BLaER1 (cell line): Measurements from ENCODE around the gene NDUFB10.
"Not testable (repeated sequence)": the region's sequence is repeated elsewhere in the genome, so short reads cannot be mapped to it uniquely, and the experiment has no call there.

Experiments used
- H3K27ac ChIP-seq: shearing (Covaris generic); formaldehyde crosslinking; 2 replicates; pipeline ENCODE4 v1.8.1; 2022
- H3K27me3 ChIP-seq: shearing (Covaris generic); formaldehyde crosslinking; 2 replicates; pipeline ENCODE4 v1.8.1; 2022
- H3K36me3 ChIP-seq: shearing (Covaris generic); formaldehyde crosslinking; 2 replicates; pipeline ENCODE4 v1.8.1; 2022
- H3K4me1 ChIP-seq: shearing (Covaris generic); formaldehyde crosslinking; 2 replicates; pipeline ENCODE4 v1.8.1; 2022
- H3K4me2 ChIP-seq: shearing (Covaris generic); formaldehyde crosslinking; 2 replicates; pipeline ENCODE4 v1.8.1; 2022
- H3K4me3 ChIP-seq: shearing (Covaris generic); formaldehyde crosslinking; 2 replicates; pipeline ENCODE4 v1.8.1; 2022
- H3K9ac ChIP-seq: shearing (Covaris generic); formaldehyde crosslinking; 2 replicates; pipeline ENCODE4 v1.8.1; 2022
- H3K9me3 ChIP-seq: shearing (Covaris generic); formaldehyde crosslinking; 2 replicates; pipeline ENCODE4 v1.8.1; 2022
- H4K20me1 ChIP-seq: shearing (Covaris generic); formaldehyde crosslinking; 2 replicates; pipeline ENCODE4 v1.8.1; 2022
- Cebpa-rat ChIP-seq: shearing (Covaris generic); IDR thresholded peaks from 2 replicates; pipeline ENCODE4 v1.8.1; 2022

The NDUFB10 gene

DNA sequence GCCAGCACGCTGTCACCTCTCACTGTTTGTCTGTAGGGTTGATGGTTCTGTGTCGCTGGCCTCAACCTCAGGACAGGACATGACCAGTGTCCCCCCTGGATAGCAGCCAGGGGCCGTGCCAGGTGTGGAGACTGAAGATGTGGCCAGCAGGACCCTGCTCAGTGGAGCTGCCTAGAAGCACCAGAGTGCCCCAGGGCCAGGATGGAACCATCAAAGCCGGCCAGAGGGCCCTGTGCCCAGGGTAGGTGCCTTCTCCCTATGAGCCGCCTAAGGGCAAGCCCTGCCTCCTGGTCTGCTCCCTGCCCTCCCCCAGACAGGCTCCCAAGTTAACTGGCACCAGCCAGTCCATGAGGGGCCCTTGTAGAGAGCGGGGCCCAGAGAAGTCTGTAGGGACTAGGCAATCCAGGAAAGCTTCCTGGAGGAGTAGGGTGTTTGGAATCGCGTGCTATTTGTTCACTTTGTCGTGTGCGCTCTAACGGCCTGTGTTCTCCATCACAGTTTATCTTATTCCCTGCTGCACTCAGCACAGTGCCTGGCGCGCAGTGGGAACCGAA, 546 bp upstream of the NDUFB10 start:
- H3K4me3 ChIP-seq: peak overlapping the region; percentile 95; the same call in 1 of the 2 replicates
- H3K36me3 ChIP-seq: peaks cover 28% of the 10 kb centered on the region
- peaks cover 33% of the 10 kb centered on the region for H3K4me1 ChIP-seq
- no peaks in the 10 kb centered on the region for H3K27me3 ChIP-seq
- peaks cover 37% of the 10 kb centered on the region for H4K20me1 ChIP-seq
- TF ChIP-seq Cebpa-rat: no peak
- no peak overlapping the region for H3K27ac ChIP-seq
- no peaks in the 10 kb centered on the region for H3K9me3 ChIP-seq
- H3K4me2 ChIP-seq: peak overlapping the region; percentile 88
- peak overlapping the region; percentile 93; the same call in 1 of the 2 replicates for H3K9ac ChIP-seq

DNA sequence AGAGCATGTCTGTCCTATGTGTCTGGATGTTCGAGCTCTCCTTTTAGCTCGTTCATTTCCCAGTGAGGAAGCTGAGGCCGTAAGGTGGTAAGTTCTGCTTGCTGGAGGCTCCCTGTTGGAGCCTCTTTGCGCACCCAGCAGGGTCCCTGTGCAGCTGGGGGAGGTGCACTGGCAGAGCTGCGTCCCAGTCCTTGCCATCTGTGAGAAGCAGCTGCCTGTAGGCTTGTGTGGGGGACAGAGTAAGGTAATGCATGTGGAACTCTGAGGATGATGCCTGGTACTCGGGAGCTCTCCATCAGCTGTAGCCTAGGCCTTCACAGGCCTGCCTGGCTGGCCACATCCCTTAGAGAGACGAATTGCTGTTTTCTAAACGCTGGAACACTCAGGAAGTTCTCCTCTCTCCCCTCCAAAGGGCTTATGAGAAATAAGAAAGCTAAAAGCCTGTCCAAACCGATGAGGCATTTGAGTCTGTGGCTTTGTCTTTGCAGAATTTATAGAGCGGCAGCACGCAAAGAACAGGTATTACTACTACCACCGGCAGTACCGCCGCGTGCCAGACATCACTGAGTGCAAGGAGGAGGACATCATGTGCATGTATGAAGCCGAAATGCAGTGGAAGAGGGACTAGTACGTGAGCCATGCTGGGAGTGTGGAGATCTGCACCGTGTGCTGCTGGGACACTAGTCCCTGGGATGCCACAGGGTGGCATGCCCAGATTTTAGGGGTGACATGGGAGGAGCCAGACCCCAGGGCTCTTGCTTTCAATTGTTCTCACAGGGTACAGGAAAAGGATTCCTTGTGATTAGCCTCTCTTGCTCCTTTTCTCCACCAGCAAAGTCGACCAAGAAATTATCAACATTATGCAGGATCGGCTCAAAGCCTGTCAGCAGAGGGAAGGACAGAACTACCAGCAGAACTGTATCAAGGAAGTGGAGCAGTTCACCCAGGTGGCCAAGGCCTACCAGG, 1.6 kb downstream of the NDUFB10 start:
- TF ChIP-seq Cebpa-rat: no peak
- Histone ChIP-seq H3K27me3 (no peaks in the 10 kb centered on the region), H3K27ac (peak overlapping the region; percentile 19; the same call in 1 of the 2 replicates), H3K9me3 (no peaks in the 10 kb centered on the region), H3K4me3 (peak overlapping the region; percentile 95), H3K4me2 (peak overlapping the region; percentile 88), H3K4me1 (peaks cover 40% of the 10 kb centered on the region), H3K36me3 (peaks cover 32% of the 10 kb centered on the region), H3K9ac (peak overlapping the region; percentile 93), H4K20me1 (peaks cover 44% of the 10 kb centered on the region)

DNA sequence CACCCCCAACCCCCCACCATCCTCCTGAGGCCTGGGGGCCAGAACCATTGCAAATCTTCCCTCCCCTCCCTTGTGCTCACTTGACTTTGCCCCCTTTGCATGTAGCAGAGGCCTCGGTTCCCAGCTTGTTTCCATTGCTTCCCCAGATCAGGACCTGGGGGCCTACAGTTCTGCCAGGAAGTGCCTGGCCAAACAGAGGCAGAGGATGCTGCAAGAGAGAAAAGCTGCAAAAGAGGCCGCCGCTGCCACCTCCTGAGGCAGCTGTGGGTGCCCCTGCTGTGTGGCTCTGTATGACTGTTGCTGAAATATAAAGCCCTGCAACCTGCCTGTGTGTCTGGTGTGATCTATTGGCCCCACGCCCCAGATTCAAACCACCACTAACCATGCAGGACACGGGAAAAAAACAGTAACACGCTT, 2.3 kb downstream of the NDUFB10 start:
- H3K9me3 ChIP-seq: no peaks in the 10 kb centered on the region
- H3K27ac ChIP-seq: no peak overlapping the region
- no peaks in the 10 kb centered on the region for H3K27me3 ChIP-seq
- H4K20me1 ChIP-seq: peaks cover 44% of the 10 kb centered on the region
- H3K4me3 ChIP-seq: 0 out of 2 replicates have a peak overlapping the region, but pooled peaks have one; percentile 33
- peaks cover 47% of the 10 kb centered on the region for H3K4me1 ChIP-seq
- H3K4me2 ChIP-seq: peak overlapping the region; percentile 88
- H3K36me3 ChIP-seq: peaks cover 34% of the 10 kb centered on the region
- H3K9ac ChIP-seq: 0 out of 2 replicates have a peak overlapping the region, but pooled peaks have one; percentile 97
- TF ChIP-seq Cebpa-rat: no peak

DNA sequence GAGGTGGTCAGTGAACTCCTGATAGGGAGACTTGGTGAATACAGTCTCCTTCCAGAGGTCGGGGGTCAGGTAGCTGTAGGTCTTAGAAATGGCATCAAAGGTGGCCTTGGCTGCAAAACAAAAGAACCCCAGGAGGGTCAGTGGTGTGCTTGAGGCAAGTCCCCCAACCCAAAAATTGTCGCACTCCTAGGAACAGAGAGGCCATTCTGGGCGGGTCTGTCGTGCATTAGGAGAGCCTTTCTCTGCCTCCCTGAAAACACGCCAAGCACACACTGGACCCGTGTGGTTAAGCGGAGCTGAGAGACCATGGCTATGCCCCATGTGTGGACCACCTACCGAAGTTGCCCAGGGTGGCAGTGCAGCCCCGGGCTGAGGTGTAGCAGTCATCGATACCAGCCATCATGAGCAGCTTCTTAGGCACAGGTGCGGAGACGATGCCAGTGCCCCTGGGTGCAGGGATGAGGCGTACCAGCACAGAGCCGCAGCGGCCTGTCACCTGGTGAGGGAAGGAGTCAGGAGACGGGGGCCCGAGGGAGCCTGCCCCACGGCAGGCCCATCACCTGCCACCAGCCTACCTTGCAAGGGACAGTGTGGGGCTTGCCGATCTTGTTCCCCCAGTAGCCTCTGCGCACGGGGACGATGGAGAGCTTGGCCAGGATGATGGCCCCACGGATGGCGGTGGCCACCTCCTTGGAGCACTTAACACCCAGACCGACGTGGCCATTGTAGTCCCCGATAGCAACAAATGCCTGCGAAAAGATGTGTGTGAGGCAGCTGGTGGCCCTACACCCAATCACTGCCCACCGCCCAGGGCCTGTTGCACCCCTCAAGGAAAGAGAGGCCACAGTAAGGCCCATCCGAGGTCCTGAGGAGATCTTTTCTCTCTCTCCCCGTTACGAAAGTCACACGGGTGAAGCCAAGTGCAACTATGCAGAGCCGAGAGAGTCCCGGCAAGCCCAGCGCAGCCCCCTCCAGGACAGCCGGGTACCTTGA, 3.1 kb downstream of the NDUFB10 start:
- H3K4me1 ChIP-seq: peaks cover 48% of the 10 kb centered on the region
- H4K20me1 ChIP-seq: peaks cover 44% of the 10 kb centered on the region
- H3K36me3 ChIP-seq: peaks cover 40% of the 10 kb centered on the region
- H3K9ac ChIP-seq: peak overlapping the region; percentile 97
- peak overlapping the region; percentile 88 for H3K4me2 ChIP-seq
- H3K27ac ChIP-seq: peak overlapping the region; percentile 96; the same call in 1 of the 2 replicates
- not testable (repeated sequence) for H3K9me3 ChIP-seq, H3K27me3 ChIP-seq
- peak overlapping the region; percentile 90 for H3K4me3 ChIP-seq

DNA sequence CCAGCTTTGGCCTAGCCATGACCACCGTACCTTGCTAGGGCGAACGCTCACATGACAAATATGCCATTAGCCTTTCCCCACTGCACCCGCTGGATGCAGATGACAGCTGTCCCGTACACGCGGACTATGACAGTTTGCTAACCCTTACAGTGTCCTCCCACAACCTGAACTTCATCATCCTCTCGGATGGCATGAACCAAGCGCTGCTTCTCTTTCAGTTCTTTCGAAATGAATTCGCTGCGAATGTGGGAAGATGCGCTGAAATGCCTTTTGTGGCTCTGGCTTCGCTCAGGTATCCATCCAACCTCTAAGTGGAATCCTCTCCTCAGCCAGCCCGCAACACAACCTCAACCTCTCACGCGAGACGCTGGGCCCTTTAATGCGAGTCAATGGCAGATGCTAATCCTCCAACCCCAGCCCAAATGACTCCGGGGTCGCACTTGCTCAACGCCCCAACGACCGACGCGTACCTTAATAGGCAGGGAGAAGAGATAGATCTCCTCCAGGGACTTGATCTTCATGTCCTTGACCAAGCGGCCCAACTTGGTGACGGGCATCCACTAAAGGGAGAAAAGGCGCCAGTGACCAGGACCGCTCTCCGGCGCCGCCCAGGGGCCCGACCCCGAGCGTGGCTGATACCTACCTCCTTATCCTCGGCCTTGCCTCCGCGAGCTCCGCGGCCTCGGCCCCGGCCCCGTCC, 4.6 kb downstream of the NDUFB10 start:
- Histone ChIP-seq H3K9ac (peak overlapping the region; percentile 97), H3K4me2 (peak overlapping the region; percentile 88), H3K4me3 (peak overlapping the region; percentile 90), H3K9me3 (no peaks in the 10 kb centered on the region), H3K27ac (peak overlapping the region; percentile 96), H3K27me3 (no peaks in the 10 kb centered on the region), H3K36me3 (peaks cover 40% of the 10 kb centered on the region), H3K4me1 (peaks cover 48% of the 10 kb centered on the region), H4K20me1 (peaks cover 44% of the 10 kb centered on the region)
- TF ChIP-seq Cebpa-rat: no peak

DNA sequence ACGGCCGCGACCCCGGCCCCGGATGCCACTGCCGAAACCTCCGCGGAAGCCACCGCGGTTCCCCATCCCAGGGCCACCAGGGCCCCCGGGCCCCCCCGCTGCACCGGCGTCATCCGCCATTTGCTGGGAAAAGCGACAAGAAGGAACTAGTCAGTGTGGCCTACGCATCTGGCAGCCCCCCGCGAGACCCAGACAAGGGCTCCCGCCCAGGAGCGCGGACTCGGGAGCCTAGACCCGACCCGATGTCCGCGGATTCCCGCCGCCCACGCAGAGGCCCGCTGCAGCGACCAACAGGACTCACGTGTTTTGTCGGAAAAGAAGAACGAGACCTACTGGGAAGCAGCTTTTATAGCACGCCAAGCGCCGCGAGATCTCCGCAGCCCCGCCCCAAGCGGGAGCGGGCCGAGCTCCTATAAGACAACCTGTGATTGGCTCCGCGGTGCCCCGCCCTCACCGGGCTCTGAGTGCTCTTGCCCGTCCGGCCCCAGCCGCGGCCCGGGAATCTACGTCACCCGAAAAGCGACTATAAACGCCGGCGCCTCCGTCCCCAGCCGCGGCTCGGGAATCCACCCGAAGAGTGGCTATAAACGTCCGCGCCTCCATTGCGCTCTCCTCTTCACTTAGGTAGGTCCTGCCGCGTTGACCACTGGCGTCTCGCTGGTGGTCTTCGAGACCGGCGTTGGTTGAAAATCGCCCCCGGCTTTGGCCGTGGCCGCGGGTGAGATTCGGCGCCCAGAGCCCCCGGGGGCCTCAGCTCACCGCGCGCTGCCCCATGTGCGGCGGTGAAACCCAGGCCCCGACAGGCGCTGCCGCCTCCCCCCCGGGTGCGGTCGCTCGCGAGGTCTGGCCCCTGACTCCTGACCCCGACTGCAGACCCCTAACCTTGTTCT, 5.4 kb downstream of the NDUFB10 start, which contains the start of gene RPS2:
TSS of gene RPS2 (minus strand) at position 321 of the 890 bp plus-strand sequence. CDS start at position 120, 201 bp downstream.
- TF ChIP-seq Cebpa-rat: no peak
- peaks cover 44% of the 10 kb centered on the region for H4K20me1 ChIP-seq
- no peaks in the 10 kb centered on the region for H3K9me3 ChIP-seq
- H3K4me2 ChIP-seq: peak within 1 kb of the TSS; percentile 98
- peaks cover 48% of the 10 kb centered on the region for H3K4me1 ChIP-seq
- H3K27ac ChIP-seq: peak within 1 kb of the TSS; percentile 96
- H3K4me3 ChIP-seq: peak within 1 kb of the TSS; percentile 90
- no peaks in the 10 kb centered on the region for H3K27me3 ChIP-seq
- H3K9ac ChIP-seq: peak within 1 kb of the TSS; percentile 97
- peaks cover 40% of the 10 kb centered on the region for H3K36me3 ChIP-seq

DNA sequence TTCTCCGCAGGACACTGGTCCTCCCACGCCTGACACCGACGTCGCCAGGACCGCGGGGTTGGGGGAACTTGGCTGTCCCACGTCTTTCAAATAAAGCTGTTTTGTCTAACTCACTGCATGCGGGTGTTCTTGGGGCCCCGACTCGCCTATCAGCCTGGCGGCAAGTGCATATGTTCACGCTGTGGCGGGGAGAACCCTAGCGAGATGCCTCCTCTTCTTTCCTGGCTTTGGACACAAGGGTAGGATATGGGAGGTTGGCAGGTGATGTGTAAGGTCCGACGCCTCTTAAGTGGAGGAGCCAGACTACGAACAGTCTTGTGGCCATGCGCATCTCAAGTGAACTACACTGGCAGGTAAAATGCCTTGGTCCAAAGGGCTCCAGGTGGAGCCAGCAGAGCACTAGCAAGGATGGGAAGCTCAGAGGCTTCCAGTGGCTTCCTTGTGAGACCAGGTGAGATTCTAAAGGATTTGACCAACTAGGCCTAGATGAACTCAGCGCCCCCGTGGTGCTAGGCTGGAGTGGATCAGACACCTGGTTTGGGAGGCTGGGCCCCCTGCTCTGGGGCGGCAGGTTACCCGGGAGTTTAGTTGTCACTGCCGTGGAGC, 6.2 kb downstream of the NDUFB10 start:
- Histone ChIP-seq H3K36me3 (peaks cover 40% of the 10 kb centered on the region), H3K4me3 (peak overlapping the region; percentile 90), H3K4me1 (peaks cover 48% of the 10 kb centered on the region), H4K20me1 (peaks cover 40% of the 10 kb centered on the region), H3K9ac (peak overlapping the region; percentile 97), H3K27ac (peak overlapping the region; percentile 96), H3K4me2 (peak overlapping the region; percentile 98), H3K27me3 (no peaks in the 10 kb centered on the region), H3K9me3 (no peaks in the 10 kb centered on the region)
- TF ChIP-seq Cebpa-rat: no peak
